K562 (cell line): Measurements from ENCODE around the gene OR5J2. TPM values are rescaled to one million over a fixed set of nuclear protein-coding genes. Genes with fewer than 3 reads are reported as not detected.

ENCODE experiments used
- ATAC-seq: fragments of 200-7000 bp; cut with Tn5 transposase; 3 replicates; pipeline ENCODE4 v1.9.1; 2020; ENCODE audit warnings: moderate library complexity
- Bru-seq: library from RNA; stranded (reverse); fragments of 400-500 nt; gene quantifications from one replicate; lab custom pipeline; 2021; lab: Mats Ljungman, UMichigan
- BruChase-seq, 2 experiments: library from RNA; stranded (reverse); fragments of 400-500 nt; gene quantifications; one replicate each; lab custom pipeline; 2021; lab: Mats Ljungman, UMichigan
- BruUV-seq: library from RNA; stranded (reverse); fragments of 400-500 nt; replicated peaks from 2 replicates; lab custom pipeline; 2021; lab: Mats Ljungman, UMichigan
- CTCF ChIA-PET: fragments of 300-600 bp; formaldehyde crosslinking; extraction: SDS; loops from one replicate; lab custom pipeline; 2021; ENCODE audit warnings: low intra/inter-chr PET ratio; lab: Yijun Ruan, JAX
- POLR2A ChIA-PET: fragments of 300-600, 350-650 bp; sonication (Branson Sonifier 250); formaldehyde crosslinking; extraction: SDS; loops from one replicate; lab custom pipeline; 2021; ENCODE audit warnings: antibody characterized with exemption, inconsistent platforms; lab: Yijun Ruan, JAX
- DNase-seq, 4 experiments: peaks; one replicate each; pipeline versions ENCODE4 v3.0.0 to v3.0.0-alpha.2; 2011 to 2018; ENCODE audit warnings: low spot score in 3 of 4, mixed read lengths in 3 of 4; ENCODE audit errors: extremely low read depth in 1 of 4
- FAIRE-seq: peaks from 2 replicates; lab custom pipeline; 2011; peaks lifted over from hg19 to GRCh38; lab: Jason Lieb, UNC
- H2AFZ ChIP-seq: 2 replicates; pipeline ENCODE4 v1.6.0; 2011; ENCODE audit warnings: low read depth, low read length, control low read depth, inconsistent platforms
- H3K27ac ChIP-seq: fragments of 200-600 bp; 3 replicates; pipeline ENCODE4 v1.8.0; 2011; ENCODE audit warnings: low read depth, mild to moderate bottlenecking, control low read depth, inconsistent platforms, low read length, moderate library complexity, mixed read lengths; ENCODE audit errors: extremely low read depth
- H3K27me3 ChIP-seq, 2 experiments: fragments of 300-600 bp in 1 of 2; 2 replicates in 1 of 2; 3 replicates in 1 of 2; pipeline versions ENCODE4 v1.6.0 to v1.8.0; 2011; ENCODE audit warnings: inconsistent platforms in 2 of 2, low read length in 2 of 2, mild to moderate bottlenecking in 1 of 2, mixed read lengths in 1 of 2, moderate library complexity in 1 of 2; ENCODE audit not compliant: control insufficient read depth in 2 of 2, insufficient read depth in 2 of 2
- H3K36me3 ChIP-seq: fragments of 300-600 bp; 3 replicates; pipeline ENCODE4 v1.8.0; 2011; ENCODE audit warnings: mild to moderate bottlenecking, low read length, inconsistent platforms; ENCODE audit not compliant: control insufficient read depth, insufficient read depth
- H3K4me1 ChIP-seq, 2 experiments: fragments of 200-600 bp in 1 of 2; replicated peaks in 1 of 2; 2 replicates in 1 of 2; 3 replicates in 1 of 2; pipeline versions ENCODE4 v1.5.1 to v1.8.0; 2011; ENCODE audit warnings: inconsistent platforms in 2 of 2, low read length in 2 of 2, mild to moderate bottlenecking in 1 of 2, mixed read lengths in 1 of 2, moderate library complexity in 1 of 2; ENCODE audit not compliant: control insufficient read depth in 2 of 2, insufficient read depth in 2 of 2
- H3K4me2 ChIP-seq: 2 replicates; pipeline ENCODE4 v1.6.1; 2011; ENCODE audit warnings: low read length, control low read depth, inconsistent platforms, mixed read lengths; ENCODE audit not compliant: insufficient read depth
- H3K4me3 ChIP-seq: fragments of 200-600 bp; sonication (generic), shearing (Covaris generic); 2 replicates; pipeline ENCODE4 v1.5.1; 2016; ENCODE audit warnings: control low read depth, inconsistent platforms
- H3K79me2 ChIP-seq: fragments of 200-600 bp; 3 replicates; pipeline ENCODE4 v1.8.0; 2011; ENCODE audit warnings: low read length, inconsistent platforms; ENCODE audit not compliant: control insufficient read depth, insufficient read depth
- H3K9ac ChIP-seq, 2 experiments: 2 replicates each; pipeline versions ENCODE4 v1.6.0 to v1.6.1; 2011; ENCODE audit warnings: low read depth in 2 of 2, low read length in 2 of 2, control low read depth in 1 of 2, inconsistent platforms in 1 of 2, mild to moderate bottlenecking in 1 of 2, mixed read lengths in 1 of 2; ENCODE audit not compliant: insufficient read depth in 1 of 2
- H3K9me1 ChIP-seq: one replicate; pipeline ENCODE4 v1.6.0; 2011; ENCODE audit warnings: inconsistent platforms, mild to moderate bottlenecking, low read length, moderate library complexity; ENCODE audit not compliant: control insufficient read depth, insufficient read depth
- H3K9me3 ChIP-seq: replicated peaks from 2 replicates; pipeline ENCODE4 v1.5.1; 2011; ENCODE audit warnings: low read depth, low read length, inconsistent platforms; ENCODE audit not compliant: control insufficient read depth, insufficient read depth
- H4K20me1 ChIP-seq: replicated peaks from 2 replicates; pipeline ENCODE4 v1.6.1; 2011; ENCODE audit warnings: low read length, inconsistent platforms, mixed read lengths; ENCODE audit not compliant: control insufficient read depth, insufficient read depth
- CBX1 ChIP-seq: sonication (generic); IDR thresholded peaks from 2 replicates; pipeline ENCODE4 v1.6.1; 2016; ENCODE audit warnings: antibody characterized with exemption, low read depth, mild to moderate bottlenecking
- CCAR2 ChIP-seq: fragments of 200-400 bp; formaldehyde crosslinking; IDR thresholded peaks from 2 replicates; pipeline ENCODE4 v1.6.1; 2017; ENCODE audit warnings: mild to moderate bottlenecking, low read depth, low read length
- CUX1 ChIP-seq: fragments of 200-800 bp; sonication (Bioruptor generic); IDR thresholded peaks from 2 replicates; pipeline ENCODE4 v1.6.1; 2016; ENCODE audit warnings: missing genetic modification characterization, missing compliant biosample characterization
- HBP1 ChIP-seq: fragments of 450-650 bp; formaldehyde crosslinking; IDR thresholded peaks from 2 replicates; pipeline ENCODE4 v1.4.0; 2022; ENCODE audit warnings: missing genetic modification characterization
- HCFC1 ChIP-seq: IDR thresholded peaks from 2 replicates; pipeline ENCODE4 v1.6.1; 2012; ENCODE audit warnings: low read depth, low read length, improper control_type of control experiment
- NR2C1 ChIP-seq, 2 experiments: fragments of 450-650 bp; IDR thresholded peaks; 2 replicates each; pipeline ENCODE4 v1.6.1; 2017; ENCODE audit warnings: mild to moderate bottlenecking in 2 of 2, antibody characterized with exemption in 1 of 2, inconsistent platforms in 1 of 2, missing compliant biosample characterization in 1 of 2, missing genetic modification characterization in 1 of 2
- ZBTB7A ChIP-seq: IDR thresholded peaks from 2 replicates; pipeline ENCODE4 v1.6.1; 2011; ENCODE audit warnings: low read depth, mild to moderate bottlenecking, low read length, moderate library complexity, borderline replicate concordance; ENCODE audit not compliant: control insufficient read depth
- WGBS: fragments of 100-300 bp; shearing (Covaris generic); methylation state at CpG from one replicate; pipeline ENCODE4 v1.1.6; 2016; ENCODE audit warnings: low coverage, mixed read lengths; ENCODE audit not compliant: insufficient coverage; ENCODE audit errors: missing lambda C conversion rate; 5-methylcytosine and 5-hydroxymethylcytosine counted together
- in situ Hi-C: fragments of 300-500 bp; cut with MboI; formaldehyde crosslinking; loops from 4 replicates; pipeline ENCODE4 v1.15.0; 2018; ENCODE audit warnings: inconsistent platforms, mixed read lengths
- intact Hi-C: fragments of 100-400 bp; cut with micrococcal nuclease; formaldehyde crosslinking; loops from 2 replicates; pipeline ENCODE4 v1.14.2; 2022
- long read RNA-seq, 3 experiments: library from polyadenylated mRNA in 2 of 3; library from RNA in 1 of 3; unstranded in 2 of 3; stranded (forward) in 1 of 3; transcript quantifications; one replicate each; pipeline ENCODE4 v2.0.0, GENCODE V29; 2019 to 2022
- polyA minus RNA-seq, 3 experiments: library from RNA; depleted of rRNA, polyadenylated mRNA; stranded (reverse); fragments of >200 nt; gene quantifications; 2 replicates each; pipeline ENCODE4 v1.2.3, GENCODE V29; 2011
- polyA plus RNA-seq, 8 experiments: library from polyadenylated mRNA; depleted of rRNA in 4 of 8; stranded (reverse) in 5 of 8; unstranded in 3 of 8; fragments of >200 nt; fragmentation: Nextera tagmentation in 2 of 8; fragmentation: Illumina TruSeq in 1 of 8; extraction: Ambion mirVana in 2 of 8; extraction: Trizol in 1 of 8; gene quantifications; 2 replicates each; pipeline versions ENCODE4 v1.2.1 to v1.2.3, GENCODE V29; 2011 to 2014; ENCODE audit warnings: inconsistent platforms in 1 of 8, missing spikeins in 1 of 8
- total RNA-seq, 7 experiments: library from RNA; depleted of rRNA in 6 of 7; stranded (reverse); fragments of >200 nt in 6 of 7; fragmentation: Illumina TruSeq in 2 of 7; extraction: Trizol in 2 of 7; gene quantifications; 2 replicates each; pipeline versions ENCODE4 v1.2.1 to v1.2.3, GENCODE V29; 2011 to 2021; ENCODE audit warnings: low replicate concordance in 1 of 7
- TF ChIP-seq, protein P1 (sequence below): fragments of 450-650 bp; IDR thresholded peaks from 2 replicates; pipeline ENCODE4 v1.6.1; 2016; ENCODE audit warnings: low read depth, mild to moderate bottlenecking, moderate library complexity
- TF ChIP-seq, protein P2 (sequence below): fragments of 250-450 bp; sonication (Bioruptor Pico); IDR thresholded peaks from 2 replicates; pipeline ENCODE4 v1.4.0; 2020; ENCODE audit warnings: borderline replicate concordance

Gene OR5J2
- total RNA-seq (2011; cell fraction: chromatin; rRNA removed; ENCODE audit: low replicate concordance), result not detected in 2 replicates
- not detected in 2 replicates for total RNA-seq (2011; cell fraction: nucleolus; rRNA removed)
- not detected in 2 replicates for total RNA-seq (2011; cell fraction: nucleoplasm; rRNA removed)
- not detected in 2 replicates for total RNA-seq (2014; rRNA removed)
- total RNA-seq (2014; rRNA removed; fragmentation: Illumina TruSeq; extraction: Trizol), result not detected in 2 replicates
- not detected in 2 replicates for total RNA-seq (2015; rRNA removed; fragmentation: Illumina TruSeq; extraction: Trizol)
- total RNA-seq (2021), result not detected in 2 replicates
- not detected in 2 replicates for polyA plus RNA-seq (2011; rRNA removed)
- not detected in 2 replicates for polyA plus RNA-seq (2011; cell fraction: cytosol; rRNA removed)
- not detected in 2 replicates for polyA plus RNA-seq (2011; cell fraction: nucleus; rRNA removed)
- not detected in 2 replicates for polyA plus RNA-seq (2012)
- not detected in 2 replicates for polyA plus RNA-seq (2014; fragmentation: Illumina TruSeq; extraction: Trizol)
- polyA plus RNA-seq (2014; fragmentation: Nextera tagmentation; extraction: Ambion mirVana), result not detected
- not detected in 2 replicates for polyA plus RNA-seq (2014; rRNA removed)
- not detected in 2 replicates for polyA minus RNA-seq (2011; rRNA and poly(A)+ RNA removed)
- not detected in 2 replicates for polyA minus RNA-seq (2011; cell fraction: cytosol; rRNA and poly(A)+ RNA removed)
- polyA minus RNA-seq (2011; cell fraction: nucleus; rRNA and poly(A)+ RNA removed), result not detected in 2 replicates
- not detected for Bru-seq, nascent RNA
- not detected for BruChase-seq, experiment 1, labeled RNA remaining after a 2-hour chase
- not detected for BruChase-seq, experiment 2, labeled RNA remaining after a 6-hour chase
- long read RNA-seq, experiment 1, result 0 reads
- long read RNA-seq, experiment 2, result 0 reads
- long read RNA-seq, experiment 3, result 0 reads

DNA sequence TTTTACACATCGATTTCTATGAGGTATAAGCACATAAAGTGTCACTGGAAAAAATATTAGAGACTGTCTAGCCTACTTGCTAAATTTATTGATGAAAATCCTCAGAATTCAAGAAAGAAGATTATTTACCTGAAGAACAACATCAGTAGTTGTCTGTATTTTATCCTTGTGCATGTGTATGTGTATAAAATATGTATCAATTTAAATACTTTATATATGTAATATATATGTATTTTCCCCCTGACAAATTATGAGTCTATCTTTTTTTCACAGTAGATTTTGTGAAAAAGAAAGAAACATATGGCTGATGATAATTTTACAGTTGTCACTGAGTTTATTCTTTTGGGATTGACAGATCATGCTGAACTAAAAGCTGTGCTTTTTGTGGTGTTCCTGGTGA, at the start of gene OR5J2:
TSS of gene OR5J2 (plus strand) at position 301 of the 400 bp plus-strand sequence. CDS start at position 301, 0 bp downstream.
- H3K27ac ChIP-seq, result no peak within 1 kb of the TSS
- H2AFZ ChIP-seq, result no peak within 1 kb of the TSS
- in situ Hi-C loops (no loop called here), intact Hi-C loops (no loop called here)
- no peaks in the 10 kb centered on the region for H3K79me2 ChIP-seq
- ATAC-seq, result no peak
- H3K9ac ChIP-seq, result no peak within 1 kb of the TSS
- H3K36me3 ChIP-seq, result no peaks in the 10 kb centered on the region
- H3K4me3 ChIP-seq, result no peak within 1 kb of the TSS
- no peak for FAIRE-seq
- H3K27me3 ChIP-seq, result no peaks in the 10 kb centered on the region
- H3K9me3 ChIP-seq, result no peaks in the 10 kb centered on the region; the same call in 1 of the 2 replicates
- WGBS, result 0% methylated on average over 1 of the region's 1 CpG
- no peak for DNase-seq
- CTCF ChIA-PET, result no interaction called here
- no peaks in the 10 kb centered on the region for H3K4me1 ChIP-seq
- H3K9me1 ChIP-seq, result no peaks in the 10 kb centered on the region
- no TSS peak for BruUV-seq
- no peaks in the 10 kb centered on the region for H4K20me1 ChIP-seq
- POLR2A ChIA-PET, result no interaction called here
- no peak within 1 kb of the TSS for H3K4me2 ChIP-seq
- TF ChIP-seq, protein P1, sequence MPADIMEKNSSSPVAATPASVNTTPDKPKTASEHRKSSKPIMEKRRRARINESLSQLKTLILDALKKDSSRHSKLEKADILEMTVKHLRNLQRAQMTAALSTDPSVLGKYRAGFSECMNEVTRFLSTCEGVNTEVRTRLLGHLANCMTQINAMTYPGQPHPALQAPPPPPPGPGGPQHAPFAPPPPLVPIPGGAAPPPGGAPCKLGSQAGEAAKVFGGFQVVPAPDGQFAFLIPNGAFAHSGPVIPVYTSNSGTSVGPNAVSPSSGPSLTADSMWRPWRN, result no peak
- TF ChIP-seq ZBTB7A, result no peak
- no peak for TF ChIP-seq CBX1
- TF ChIP-seq, protein P2, sequence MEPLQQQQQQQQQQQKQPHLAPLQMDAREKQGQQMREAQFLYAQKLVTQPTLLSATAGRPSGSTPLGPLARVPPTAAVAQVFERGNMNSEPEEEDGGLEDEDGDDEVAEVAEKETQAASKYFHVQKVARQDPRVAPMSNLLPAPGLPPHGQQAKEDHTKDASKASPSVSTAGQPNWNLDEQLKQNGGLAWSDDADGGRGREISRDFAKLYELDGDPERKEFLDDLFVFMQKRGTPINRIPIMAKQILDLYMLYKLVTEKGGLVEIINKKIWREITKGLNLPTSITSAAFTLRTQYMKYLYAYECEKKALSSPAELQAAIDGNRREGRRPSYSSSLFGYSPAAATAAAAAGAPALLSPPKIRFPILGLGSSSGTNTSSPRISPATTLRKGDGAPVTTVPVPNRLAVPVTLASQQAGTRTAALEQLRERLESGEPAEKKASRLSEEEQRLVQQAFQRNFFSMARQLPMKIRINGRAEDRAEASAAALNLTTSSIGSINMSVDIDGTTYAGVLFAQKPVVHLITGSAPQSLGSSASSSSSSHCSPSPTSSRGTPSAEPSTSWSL, result no peak
- no peak for TF ChIP-seq HCFC1
- no peak for TF ChIP-seq CCAR2
- no peak for TF ChIP-seq HBP1 (CRISPR knock-in tag)
- TF ChIP-seq CUX1 (CRISPR knock-in tag), result no peak
- no peak for TF ChIP-seq NR2C1 (IDR thresholded peaks at IDR 0.05)
- no peak for TF ChIP-seq NR2C1 (tag; IDR thresholded peaks at IDR 0.05)
